HL-60 (cell line): ENCODE data around the gene UBFD1.
"Not testable (repeated sequence)": the region's sequence is repeated elsewhere in the genome, so short reads cannot be mapped to it uniquely, and the experiment has no call there.

Source experiments
- DNase-seq, 2 experiments: peaks; one replicate each; pipeline ENCODE4 v3.0.0-alpha.2; 2010 to 2020; ENCODE audit warnings: low read depth in 1 of 2, low spot score in 1 of 2
- H3K27ac ChIP-seq: fragments of 250-450 bp; sonication (Bioruptor Pico); replicated peaks from 2 replicates; pipeline ENCODE4 v1.5.1; 2020; ENCODE audit warnings: mild to moderate bottlenecking, moderate library complexity
- H3K27me3 ChIP-seq: fragments of 250-450 bp; sonication (Bioruptor Pico); 2 replicates; pipeline ENCODE4 v1.5.1; 2021; ENCODE audit warnings: mild to moderate bottlenecking, moderate library complexity; ENCODE audit not compliant: insufficient read depth, poor library complexity, severe bottlenecking
- H3K4me3 ChIP-seq: replicated peaks from 2 replicates; pipeline ENCODE4 v1.5.1; 2011; ENCODE audit warnings: mild to moderate bottlenecking, control low read depth, low read length; ENCODE audit not compliant: insufficient read depth
- CTCF ChIP-seq: IDR thresholded peaks from one replicate; pipeline ENCODE4 v1.5.1; 2011; ENCODE audit warnings: low read length, control low read depth, inconsistent platforms; ENCODE audit not compliant: insufficient read depth
- GABPA ChIP-seq: IDR thresholded peaks from 2 replicates; pipeline ENCODE4 v1.6.1; 2012; ENCODE audit warnings: low read depth
- POLR2AphosphoS5 ChIP-seq: IDR thresholded peaks from 2 replicates; pipeline ENCODE4 v1.6.1; 2012; ENCODE audit warnings: low read depth
- REST ChIP-seq: IDR thresholded peaks from 2 replicates; pipeline ENCODE4 v1.6.1; 2012; ENCODE audit warnings: low read depth; ENCODE audit not compliant: insufficient replicate concordance
- SPI1 ChIP-seq: IDR thresholded peaks from 2 replicates; pipeline ENCODE4 v1.6.1; 2012; ENCODE audit warnings: low read depth, mild to moderate bottlenecking, borderline replicate concordance

The UBFD1 gene

GRCh38 chr16:23581764-23582163 is 24.2 kb downstream of the UBFD1 start:
- Histone ChIP-seq H3K27me3 (no peaks in the 10 kb centered on the region), H3K4me3 (no peak overlapping the region), H3K27ac (no peak overlapping the region)
- no peak for DNase-seq
- no peak for TF ChIP-seq GABPA
- TF ChIP-seq POLR2AphosphoS5: no peak
- TF ChIP-seq REST: no peak
- TF ChIP-seq CTCF: no peak
- TF ChIP-seq SPI1: no peak

GRCh38 chr16:23583271-23583670 is 25.7 kb downstream of the UBFD1 start:
- not testable (repeated sequence) for H3K4me3 ChIP-seq, H3K27me3 ChIP-seq, H3K27ac ChIP-seq, DNase-seq

GRCh38 chr16:23584186-23585076 is 26.9 kb downstream of the UBFD1 start:
- TF ChIP-seq CTCF (no peak), REST (no peak), SPI1 (no peak), GABPA (no peak), POLR2AphosphoS5 (no peak)
- no peaks in the 10 kb centered on the region for H3K27me3 ChIP-seq

GRCh38 chr16:23587726-23588125 is 30.2 kb downstream of the UBFD1 start:
- no peak for TF ChIP-seq GABPA
- TF ChIP-seq REST: no peak
- no peak for TF ChIP-seq SPI1
- TF ChIP-seq POLR2AphosphoS5: no peak
- no peak for TF ChIP-seq CTCF
- DNase-seq: no peak
- no peak overlapping the region for H3K4me3 ChIP-seq
- H3K27ac ChIP-seq: no peak overlapping the region
- H3K27me3 ChIP-seq: no peaks in the 10 kb centered on the region

More at GRCh38 chr16:23584186-23585076, 26.9 kb downstream of the UBFD1 start:
- Histone ChIP-seq H3K4me3 (no peak overlapping the region), H3K27ac (no peak overlapping the region)
- DNase-seq: no peak
